HG02884 (cell line): ENCODE data around the gene ADARB2.

Experiments used
- ATAC-seq: cut with Tn5 transposase; IDR thresholded peaks from one replicate; pipeline ENCODE4 v1.9.1; 2021; ENCODE audit warnings: mild to moderate bottlenecking, moderate library complexity; ENCODE audit not compliant: unreplicated experiment

Gene ADARB2

DNA sequence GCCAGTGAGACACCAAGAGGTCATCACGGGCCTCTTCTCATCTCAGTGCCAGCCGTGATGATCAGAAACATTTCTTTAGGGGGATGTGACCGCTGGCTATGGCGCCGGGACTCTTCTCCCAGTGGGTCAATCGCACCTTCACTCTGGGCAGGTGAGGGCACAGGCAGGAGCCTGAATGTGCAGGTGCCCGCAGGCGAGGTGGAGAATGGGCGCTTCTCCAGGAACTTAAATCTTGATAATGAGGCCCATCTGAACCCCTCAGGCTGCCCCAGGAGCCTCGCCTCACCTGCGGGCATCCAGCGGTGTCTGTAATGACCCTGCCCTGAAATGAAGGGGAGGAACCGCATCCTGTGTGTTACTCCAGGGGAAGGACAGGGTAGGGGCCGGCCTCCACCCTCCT lies 204.7 kb downstream of the ADARB2 start:
- no peak for ATAC-seq

DNA sequence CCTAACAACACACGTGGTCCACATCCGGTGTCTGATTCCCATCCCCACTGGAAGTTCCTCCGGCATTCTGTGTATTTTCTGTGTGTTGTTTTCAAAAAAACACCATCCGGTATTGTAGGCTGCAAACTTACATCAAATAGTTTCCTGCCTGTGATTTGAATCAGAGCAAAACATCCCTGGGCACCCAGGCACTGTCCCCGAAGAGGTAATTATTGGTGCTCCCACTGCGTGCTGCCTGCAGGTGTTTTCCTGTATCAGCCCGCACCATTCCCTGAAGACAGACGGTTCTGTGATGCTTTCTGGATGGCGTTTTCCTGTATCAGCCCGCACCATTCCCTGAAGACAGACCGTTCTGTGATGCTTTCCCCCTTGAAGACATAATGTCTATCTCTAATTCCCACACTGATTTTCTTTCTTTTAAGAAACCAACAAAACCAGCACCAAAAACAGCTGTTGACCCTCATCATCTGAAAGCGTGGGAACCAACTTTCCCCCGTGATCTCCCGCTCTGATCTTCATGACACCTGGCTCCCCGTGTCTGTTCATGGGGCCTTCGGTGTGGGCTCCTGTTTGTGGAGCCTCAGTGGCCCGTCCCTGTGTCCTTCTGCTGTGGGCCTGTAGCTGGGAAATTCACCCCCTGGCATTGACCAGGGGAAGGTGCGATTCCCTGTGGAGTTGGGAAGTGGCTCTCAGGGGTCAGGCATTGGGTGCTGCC lies 205.3 kb downstream of the ADARB2 start:
- no peak for ATAC-seq

GRCh38 chr10:1530871-1531517 lies 206.3 kb downstream of the ADARB2 start:
- ATAC-seq = no peak

DNA sequence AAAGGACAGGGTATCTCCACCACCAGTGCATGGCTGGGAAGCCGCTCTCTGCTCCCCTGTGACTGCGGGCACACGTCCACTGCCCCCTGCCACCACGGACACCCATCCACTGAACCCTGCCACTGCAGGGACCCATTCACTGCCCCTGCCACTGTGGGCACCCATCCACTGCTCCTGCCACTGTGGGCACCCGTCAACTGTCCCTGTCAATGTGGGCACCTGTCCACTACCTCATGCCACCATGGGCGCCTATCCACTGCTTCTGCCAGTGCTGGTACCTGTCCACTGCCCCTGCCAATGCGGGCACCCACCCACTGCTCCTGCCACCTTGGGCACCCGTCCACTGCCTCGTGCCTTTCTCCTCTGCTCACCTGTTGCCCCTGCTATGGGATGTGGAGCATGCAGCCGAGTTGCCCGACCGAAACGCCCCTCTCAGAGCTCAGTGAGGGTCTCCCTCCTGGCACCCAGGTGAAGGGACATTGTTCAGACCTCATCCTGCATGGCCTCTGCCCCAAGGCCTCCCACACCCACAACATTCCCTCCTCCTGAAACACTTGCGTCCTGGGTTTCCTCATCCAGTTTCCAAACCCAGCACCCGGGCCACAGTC lies 207.4 kb downstream of the ADARB2 start:
- no peak for ATAC-seq

DNA sequence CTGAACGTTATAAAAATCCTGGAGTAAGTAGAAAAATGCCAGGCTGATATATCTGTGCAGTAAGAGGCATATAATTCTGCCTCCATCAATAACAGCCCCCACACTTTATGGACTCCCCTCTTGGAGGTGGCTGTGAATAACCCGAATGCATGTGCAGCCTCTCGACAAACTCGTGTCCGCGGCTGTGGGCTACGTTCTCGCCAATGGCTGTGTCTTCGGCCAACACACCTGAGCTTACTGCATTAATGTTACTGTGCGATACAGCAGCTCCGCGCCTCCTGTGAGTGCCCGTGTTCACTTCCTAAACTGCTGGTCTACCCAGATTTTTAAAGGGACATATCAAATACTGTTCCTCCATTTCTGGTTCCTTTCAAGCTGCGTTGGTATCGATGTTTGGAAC lies 209.4 kb downstream of the ADARB2 start:
- no peak for ATAC-seq

DNA sequence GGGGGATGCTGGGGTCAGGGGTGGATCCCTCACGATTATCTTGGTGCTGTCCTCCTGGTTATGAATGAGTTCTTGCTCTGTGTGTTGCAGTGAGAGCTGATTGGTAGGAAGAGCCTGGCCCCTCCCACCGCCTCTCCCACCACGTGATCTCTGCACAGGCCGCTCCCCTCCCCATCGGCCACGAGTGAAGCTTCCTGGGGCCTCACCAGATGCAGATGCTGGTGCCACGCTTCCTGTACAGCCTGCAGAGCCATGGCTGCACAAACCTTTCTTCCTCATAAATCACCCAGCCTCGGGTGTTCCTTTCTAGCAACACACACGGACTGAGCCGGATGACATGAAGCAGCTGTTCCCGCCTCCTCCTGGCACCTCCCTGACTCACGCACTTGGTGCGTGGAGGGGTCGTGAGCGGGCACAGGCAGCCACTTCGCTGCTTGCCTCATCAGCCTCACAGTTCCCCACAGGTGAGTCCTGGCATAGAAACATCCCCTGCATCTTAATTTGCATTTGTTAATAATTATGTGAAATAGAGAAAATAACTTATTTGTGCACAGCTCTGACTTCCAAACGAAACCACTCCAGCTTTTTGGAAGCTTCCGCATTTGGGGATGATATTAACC lies 210.8 kb downstream of the ADARB2 start:
- ATAC-seq = no peak

DNA sequence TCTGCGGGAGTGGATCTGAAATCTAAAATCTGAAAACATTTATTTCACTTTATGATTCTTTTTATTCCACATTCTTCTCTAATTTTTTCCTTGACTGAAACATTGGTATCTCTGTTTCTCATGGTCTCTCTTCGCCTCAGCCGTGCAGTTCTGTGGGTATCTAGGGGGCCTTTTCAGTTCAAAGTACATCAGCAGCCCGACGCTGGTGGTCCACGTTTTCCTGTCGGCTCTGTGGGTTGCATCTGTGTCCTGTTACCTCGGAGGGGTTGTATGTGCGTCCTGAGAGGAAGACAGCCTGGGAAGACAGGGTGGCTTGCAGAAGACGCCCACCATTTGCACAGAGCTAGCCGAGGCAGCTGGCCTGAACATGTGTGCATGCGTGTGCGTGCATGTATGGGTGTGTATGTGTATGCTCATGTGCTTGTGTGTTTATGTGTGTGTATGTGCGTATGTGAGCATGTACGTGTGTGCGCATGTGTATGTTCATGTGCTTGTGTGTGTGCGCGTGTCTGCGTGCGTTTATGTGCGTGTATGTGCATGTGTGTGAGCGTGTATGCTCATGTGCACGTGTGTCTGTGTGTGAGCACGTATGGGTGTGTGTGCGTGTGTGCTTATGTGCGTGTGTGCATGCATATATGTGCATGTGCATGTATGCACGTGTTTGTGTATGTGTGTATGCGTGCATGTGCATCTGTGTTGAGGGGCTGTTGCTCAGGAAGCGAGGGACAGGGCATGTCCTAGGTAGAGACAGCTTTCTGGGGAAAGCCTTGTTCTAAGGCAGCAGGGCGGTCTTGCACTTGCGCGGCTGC lies 211.8 kb downstream of the ADARB2 start:
- no peak for ATAC-seq

- no peak for ATAC-seq
Measured at GRCh38 chr10:1524540-1524939, 212.8 kb downstream of the ADARB2 start.

DNA sequence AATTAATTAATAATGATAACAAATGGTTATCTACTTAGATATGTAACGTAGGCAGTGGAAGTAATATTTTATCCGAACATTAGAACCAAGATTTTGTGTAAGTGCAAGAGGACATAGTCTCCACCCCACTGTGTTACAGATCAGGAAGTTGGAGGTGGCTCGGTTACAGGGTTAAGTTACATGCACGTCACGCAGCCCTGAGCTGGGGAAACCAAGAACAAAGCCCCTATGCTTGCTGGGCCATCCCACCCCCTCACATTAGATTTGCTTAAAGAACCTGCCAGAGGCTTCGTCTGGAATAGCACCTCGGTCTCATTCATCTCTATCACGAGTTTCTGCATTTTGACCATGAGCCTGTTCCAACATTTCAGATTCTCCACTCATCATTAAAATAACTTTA lies 214.1 kb downstream of the ADARB2 start:
- ATAC-seq = no peak

DNA sequence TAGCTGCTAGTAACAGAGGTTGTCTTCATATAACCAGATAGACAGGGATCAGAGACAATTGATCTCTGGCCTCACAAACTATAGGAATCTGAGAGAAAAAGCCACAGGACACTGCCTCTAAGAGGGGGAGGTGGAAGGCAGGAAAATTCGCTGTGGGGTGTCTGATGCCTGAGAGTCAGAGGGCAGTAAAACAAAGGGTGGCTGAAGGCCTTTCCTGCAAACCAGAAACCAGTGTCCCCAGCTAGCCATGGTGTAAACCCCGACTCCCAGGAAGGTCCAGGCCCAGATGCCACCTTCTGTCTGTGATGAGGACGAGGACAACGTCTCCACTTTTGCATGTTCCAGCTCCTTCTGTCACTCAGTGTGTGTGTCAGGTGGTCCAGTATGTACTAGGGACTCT lies 215.1 kb downstream of the ADARB2 start:
- no peak for ATAC-seq

DNA sequence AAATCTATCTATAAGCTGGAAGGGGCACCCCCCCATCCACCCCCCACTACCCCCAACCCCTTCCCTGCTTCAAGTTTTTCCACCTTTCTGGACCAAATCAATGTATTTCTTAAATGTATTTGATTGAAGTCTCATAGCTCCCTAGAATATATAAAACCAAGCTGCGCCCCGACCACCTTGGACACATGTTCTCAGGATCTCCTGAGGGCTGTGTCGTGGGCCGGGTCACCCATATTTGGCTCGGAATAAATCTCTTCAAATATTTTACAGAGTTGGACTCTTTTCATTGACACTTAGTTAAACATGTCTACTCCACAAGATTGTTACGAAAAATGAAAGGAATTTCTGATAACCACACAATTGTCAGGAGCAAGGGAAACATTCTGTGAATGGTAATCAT lies 215.6 kb downstream of the ADARB2 start:
- ATAC-seq = no peak

- no peak for ATAC-seq
Measured at GRCh38 chr10:1520909-1521565, 216.3 kb downstream of the ADARB2 start.

DNA sequence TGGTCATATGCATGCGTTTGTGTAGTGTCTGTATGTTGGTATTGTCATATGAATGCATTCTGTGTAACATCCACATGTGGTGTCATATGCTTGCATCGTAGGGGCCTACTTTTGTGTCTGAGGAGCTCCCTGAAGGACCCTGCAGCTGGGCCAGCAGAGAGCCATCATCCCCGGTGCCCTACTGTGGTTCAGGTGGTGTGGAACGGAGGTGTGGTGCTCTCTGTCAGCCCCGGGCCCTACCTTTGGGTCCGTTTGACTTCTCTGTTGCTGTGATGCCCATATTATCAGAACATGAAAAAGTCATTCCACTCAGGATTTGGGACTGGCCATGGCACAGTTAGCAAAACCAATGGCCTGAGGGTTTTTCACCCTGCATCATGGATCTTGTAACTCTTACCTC lies 217.9 kb downstream of the ADARB2 start:
- ATAC-seq = no peak

GRCh38 chr10:1517684-1518083 lies 219.6 kb downstream of the ADARB2 start:
- no peak for ATAC-seq

DNA sequence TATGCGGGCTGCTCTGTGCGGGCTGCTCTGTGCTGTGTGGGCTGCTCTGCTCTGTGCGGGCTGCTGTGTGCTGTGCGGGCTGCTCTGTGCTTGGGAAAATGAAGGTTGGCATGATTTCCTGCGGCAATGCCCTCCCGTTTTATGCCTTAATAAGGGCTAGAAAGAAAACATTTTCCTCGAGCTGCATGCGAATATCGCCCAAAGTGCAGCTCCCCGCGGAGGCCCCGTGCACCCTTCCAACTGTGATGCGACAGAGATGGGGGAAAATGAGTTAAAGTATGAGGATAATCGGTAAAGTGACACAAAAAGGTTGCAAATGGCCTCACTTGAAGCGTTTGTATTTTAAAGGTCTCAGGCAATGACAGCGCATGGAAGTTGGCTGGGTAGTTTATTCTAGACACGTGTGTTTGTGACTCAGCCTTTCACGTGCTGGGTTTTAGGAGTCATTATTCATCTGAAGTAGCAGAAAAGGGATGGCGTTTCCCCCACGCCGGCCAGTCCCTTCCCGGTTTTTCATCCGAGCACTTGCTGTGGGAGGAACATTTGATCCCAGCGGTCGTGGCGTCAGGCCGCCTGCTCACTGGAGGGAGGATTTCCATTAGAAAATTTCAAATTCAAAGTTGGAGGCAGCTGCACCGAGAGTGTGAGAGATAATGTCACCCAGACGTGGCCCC lies 220.7 kb downstream of the ADARB2 start:
- no peak for ATAC-seq

DNA sequence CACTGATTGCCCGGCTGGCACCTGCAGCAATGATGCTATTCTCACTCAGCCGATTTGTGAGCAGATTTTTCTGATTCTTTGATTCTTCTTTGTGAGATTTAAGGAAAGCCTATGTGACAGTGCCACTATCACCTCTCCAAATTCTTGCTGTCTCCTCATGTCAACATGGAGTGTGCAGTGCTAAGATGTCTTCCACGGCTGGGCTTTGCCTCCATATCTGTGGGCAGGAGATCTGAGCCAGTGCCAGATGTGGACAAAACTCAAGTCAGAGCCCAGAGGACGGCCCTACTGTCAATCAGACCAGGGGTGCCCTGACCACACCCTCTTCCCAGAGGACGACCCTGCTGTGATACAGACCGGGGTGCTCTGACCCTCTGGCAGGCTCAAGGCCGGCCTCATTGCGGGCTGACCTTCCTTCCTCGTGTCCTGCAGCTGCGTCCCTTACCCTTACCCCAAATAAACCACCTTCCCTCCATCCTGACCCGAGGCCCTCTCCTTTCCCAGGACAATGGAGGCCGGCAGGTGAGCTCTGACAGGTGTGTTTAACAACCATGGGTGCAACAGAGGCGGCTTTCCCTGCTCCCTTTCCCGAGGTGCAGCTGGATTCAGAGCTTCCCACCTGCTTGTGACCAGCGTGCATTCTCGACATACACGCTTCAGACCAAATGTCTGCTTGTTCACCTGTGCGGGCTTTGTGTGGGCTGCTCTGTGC lies 221.4 kb downstream of the ADARB2 start:
- ATAC-seq = no peak

DNA sequence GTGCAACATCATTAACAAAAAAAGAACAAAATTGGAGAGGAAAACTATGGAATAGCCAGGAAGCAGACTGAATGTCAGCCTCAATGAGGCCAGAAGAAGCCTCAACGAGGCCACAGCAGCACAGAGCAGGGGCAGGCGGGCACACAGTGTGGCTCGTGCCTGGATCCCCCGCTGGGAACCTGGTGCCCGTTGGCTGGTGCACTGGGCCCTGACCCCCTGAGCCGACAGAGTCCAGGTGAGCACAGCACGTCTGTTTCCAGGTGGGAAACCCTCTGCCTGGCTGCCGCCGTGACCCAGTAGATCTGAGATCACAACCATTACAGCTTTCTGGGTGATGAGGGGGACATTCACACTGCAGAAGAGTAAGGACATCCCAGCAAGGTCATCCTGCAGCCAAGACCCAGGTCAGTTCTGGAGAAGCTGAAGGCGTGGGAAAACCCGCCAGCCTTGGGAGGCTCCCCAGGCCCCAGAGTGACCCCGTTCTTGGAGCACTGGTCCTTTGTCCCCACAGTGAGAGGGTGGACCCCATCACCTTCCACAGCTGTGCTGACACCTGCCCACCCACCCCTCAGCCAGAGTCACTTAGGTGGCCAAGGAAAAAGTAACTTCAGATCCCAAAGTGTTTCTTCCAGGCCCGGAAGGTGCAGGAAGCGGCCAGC lies 222.1 kb downstream of the ADARB2 start:
- no peak for ATAC-seq

- no peak for ATAC-seq
Measured at GRCh38 chr10:1514681-1515080, 222.6 kb downstream of the ADARB2 start.

DNA sequence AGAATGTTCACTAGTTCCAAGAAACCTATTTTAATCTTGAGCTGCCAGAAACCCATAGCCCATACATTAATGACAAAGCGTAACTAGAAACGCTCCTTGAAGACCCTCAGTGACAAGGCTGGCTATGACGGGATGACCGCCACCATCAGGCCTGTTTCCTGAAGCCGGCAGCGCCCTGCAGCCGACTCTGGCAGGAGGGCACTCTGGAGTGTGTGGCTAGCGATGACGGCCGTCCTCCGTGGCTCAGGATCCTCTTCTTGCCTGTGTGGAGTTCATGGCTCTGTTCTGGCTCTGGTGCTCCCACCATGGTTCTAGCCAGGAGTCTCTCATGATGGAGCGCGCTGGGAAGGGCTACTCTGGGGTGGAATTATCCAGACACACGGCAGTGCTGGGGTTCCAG lies 224.1 kb downstream of the ADARB2 start:
- ATAC-seq = no peak
